HG03521 (cell line): ENCODE data around the gene ENOX2.
A peak's percentile ranks its signal among the peaks of the same experiment; 100 is the strongest.

Source experiments
- ATAC-seq: cut with Tn5 transposase; IDR thresholded peaks from one replicate; pipeline ENCODE4 v1.9.1; 2021; ENCODE audit warnings: mild to moderate bottlenecking, moderate library complexity; ENCODE audit not compliant: unreplicated experiment

The ENOX2 gene

DNA sequence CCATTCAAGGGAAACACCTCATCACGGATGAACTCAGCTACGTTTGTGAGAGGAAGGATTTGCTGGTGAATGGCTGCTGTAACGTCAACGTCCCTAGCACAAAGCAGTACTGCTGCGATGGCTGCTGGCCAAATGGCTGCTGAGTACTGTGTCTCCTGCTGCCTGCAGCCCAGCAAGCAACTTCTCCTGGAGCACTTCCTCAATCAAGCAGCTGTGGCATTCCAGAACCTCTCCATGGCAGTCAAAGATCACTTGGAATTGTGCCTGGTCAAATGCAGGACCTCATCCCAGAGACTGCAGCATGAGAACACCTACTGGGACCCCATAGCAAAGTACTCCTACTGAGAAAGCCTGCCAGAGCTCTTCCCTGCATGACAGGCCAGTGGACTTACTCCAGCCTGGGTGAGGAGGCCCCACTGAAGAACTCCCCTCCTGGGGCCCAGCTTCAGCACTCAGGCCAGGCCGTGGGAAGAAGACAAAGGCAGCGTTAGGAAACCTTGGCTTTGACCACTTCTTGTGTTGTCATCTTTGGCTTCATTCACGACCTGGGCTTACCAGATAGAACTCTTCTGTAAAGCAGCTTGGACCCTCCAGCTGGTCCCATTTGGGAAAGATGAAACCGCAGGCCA, 256.9 kb downstream of the ENOX2 start:
- no peak for ATAC-seq

DNA sequence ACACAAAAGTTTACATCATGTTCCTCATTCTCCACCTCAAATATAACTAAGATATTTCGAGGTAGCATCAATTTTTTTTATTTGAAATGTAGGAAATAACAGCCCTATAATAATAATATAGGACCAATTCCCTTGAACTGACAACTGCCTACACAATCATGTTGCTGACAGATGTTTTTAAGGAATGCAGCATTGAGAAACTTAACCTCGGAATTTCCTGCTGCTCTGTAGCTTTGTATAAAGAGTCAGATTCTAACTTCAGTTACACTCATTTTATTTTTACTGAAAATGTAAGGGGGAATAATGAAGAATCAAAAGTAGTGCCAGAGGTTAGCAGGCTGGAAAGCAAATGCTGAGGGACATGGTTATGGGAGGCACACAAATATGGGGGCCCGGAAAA, 265.4 kb downstream of the ENOX2 start:
- ATAC-seq: no peak

DNA sequence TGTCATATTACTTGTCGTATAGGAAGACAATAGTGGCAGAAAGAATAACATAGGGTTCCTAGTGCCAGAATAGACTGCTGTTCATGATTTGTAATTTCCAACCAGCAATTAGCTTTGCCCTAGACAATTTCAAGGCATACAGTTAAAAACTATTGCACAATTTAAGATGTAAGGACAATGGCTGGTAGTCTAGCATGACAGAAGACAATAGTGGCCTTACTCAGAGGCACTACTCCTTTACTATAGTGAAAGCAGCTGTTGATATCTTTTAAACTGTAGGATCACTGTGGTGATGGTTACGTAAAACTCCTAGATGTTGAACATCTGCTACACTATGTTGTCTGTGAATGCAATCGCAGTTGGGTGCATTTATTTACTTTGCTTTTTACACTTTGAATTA, 266.7 kb downstream of the ENOX2 start:
- no peak for ATAC-seq

DNA sequence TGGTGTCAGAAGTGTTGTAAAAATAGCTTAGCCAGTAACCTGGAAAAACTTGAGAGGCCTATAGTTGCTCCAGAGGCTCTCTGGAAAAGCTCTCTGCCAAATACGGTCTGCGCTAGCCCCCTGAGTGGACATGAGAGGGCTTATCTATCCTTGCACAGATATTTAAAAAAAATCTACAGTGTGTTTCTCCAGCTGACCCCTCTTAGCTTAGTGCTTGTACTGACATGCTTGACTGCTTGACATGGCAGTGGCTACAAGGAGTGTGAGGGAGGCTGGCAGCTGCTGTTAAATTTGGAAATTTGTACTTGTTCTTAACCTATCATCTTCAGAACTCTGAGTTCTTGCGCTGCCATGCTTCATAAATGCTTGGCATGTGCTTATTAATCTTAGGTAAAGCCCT, 272.0 kb downstream of the ENOX2 start:
- no peak for ATAC-seq

DNA sequence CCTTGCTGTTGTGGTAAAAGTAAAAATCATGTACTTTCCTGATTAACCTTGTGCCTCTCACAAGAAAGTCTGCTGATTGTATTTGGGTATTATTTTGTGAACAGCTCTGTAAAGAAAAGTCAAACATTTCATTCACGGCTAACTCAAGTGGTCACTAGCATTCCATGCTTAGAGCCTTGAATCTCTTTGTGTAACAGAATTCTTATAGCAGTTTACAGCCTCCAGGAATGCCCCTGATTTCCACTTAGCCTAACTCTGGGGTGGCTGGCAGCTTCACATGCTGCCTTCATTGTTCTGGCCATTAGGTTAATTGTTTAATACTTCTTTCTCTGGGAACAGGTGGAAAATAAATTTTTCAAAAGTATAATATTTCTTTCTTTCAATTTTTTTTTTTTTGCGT, 274.5 kb downstream of the ENOX2 start:
- no peak for ATAC-seq

DNA sequence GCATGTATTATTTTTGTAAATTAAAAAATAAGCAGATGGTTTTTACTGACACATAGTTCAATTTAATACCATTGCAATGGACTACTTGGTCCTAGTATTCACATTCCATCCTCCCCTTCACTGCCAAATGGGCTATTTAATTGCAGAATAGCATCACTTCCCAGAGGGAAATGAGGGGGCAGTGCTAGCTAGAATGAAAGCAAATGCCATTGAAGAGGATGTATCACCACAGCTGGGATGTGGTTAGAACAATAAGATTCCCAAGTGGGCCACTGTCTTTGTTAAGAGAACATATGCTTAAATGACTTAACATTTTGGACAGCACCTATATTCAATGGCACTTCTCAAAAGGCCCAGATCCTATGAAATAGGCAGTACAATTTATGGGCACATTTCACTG, 276.5 kb downstream of the ENOX2 start:
- no peak for ATAC-seq

DNA sequence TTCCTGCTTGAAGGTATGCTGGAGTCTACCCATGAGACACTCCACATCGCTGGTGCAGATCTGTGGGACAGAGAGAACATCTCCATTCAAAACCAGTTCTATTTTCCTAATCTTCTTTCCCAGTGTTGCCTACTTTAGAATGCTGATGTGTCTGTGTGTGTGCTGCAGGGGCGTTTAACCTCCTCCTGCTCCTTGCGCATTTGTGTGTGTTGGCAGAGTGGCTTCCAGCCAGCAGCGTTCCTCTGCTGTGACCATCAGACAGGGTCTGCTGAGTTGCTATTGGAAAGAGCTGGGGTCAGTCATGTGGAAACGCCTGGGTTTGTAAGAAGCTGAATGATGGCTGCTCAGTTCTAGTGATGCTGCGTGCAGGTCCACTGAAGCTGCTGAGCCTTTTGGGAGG, 277.6 kb downstream of the ENOX2 start:
- ATAC-seq: no peak

DNA sequence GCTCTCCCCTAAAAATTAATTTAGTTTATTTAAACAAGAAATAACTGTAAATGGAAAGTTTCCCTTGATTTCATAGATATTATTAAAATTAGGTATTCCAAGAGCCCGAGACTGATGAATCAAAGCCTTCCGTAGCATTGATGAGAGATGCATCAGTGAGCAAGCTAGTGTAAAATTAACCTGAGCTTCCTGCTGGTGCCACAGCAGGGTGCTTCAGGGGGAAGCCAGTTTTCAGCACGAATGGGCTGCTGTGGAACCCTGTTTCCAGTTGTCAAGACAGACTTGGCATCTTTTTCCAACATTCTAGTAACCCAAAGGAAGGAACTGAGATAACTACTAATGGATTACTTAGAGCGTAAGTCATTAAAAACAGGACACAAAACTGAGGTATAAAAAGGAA, 279.5 kb downstream of the ENOX2 start:
- ATAC-seq: no peak

DNA sequence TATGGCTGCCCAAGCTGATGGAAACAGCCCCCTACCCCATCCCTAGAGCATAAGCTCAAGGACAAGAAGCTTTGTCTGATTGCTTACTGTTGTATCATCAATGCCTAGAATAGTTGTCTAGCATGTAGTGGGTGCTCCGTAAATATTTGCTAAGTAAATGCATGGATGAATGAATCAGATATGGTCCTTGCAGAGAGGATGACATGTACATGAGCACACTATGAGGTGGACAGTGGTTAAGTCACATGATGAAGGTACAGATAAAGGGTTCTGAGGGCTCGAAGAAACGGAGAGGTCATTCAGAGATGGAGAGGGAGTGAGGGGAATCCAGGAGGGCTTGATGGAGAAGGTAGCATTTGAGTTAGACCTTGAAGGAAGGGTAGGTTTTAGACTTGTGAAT, 287.1 kb downstream of the ENOX2 start:
- ATAC-seq: no peak

DNA sequence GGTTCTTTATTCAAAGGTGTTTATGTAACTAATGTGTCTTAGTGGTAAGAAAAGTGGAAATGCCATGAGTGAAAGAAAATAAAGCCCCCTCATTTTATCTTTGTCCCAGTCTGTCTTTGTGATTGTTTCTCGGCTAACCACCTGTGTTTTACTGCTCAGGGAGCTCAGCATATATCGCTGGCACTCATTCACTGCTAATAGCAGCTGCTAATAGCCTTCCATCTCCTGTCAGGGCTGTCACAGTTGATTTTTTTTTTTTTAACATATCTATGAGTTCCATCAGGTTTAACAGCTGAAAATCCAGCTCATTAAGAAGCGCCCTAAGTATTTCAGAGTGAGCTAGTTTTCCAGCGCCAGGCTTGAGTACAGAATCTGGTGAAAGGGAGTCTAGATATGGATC, 295.6 kb downstream of the ENOX2 start:
- ATAC-seq: no peak

DNA sequence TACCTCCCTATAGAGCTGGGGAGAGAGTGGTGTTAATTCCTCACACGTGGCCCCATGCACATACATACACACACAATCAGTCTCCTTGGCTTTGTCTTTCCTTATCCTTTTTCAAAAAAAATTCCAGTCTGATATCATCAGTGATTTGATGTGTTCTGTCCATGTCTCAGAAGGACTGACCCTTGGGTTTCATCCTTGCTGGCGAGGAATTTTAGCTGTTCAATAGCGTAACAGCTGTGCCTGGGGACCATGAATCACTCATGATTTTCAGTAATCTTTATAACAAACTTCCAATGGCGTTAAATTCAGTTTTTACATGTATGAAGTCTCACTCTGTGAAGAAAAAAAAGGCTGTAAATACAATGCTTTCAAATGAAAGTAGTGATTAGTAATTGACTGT, 296.6 kb downstream of the ENOX2 start:
- ATAC-seq: no peak

DNA sequence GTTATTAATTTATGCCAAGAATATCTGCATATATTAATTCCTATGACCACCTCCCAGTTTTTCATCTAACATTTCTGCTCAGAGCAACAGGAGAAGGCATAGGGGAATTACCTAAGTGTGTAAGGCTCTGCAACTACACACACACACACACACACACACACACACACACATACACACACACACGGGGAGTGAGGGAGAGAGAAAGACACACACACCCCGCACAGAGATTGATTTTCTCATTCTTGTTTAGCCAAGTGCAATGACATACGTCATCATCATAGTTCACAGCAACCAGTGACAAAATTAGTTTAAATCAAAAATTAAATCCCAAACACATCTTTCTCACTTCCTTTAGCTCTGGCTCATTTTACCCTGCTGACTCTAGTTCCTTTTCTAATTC, 298.1 kb downstream of the ENOX2 start:
- ATAC-seq: no peak

DNA sequence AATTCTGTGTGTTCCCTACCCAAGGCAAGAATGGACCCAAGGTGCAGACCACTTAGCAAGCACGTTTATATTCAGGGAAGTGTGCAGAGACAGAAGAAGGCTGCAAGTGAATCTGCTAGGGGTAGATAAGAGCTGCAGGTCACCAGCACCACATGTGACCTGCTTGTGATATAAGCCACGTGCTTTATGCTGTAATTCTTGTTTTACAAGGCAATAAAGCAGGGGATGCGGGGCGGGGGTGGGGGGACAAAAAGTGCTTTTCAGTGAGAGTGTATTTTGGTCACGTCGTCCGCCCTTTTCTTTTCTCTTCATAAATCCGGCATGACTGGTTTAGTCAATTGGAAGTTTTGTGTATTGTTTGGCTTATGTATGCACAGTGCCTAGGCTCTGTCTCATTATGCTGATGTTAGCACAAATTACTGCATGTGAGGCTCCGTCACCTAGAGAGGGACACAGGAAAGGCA, 308.5 kb downstream of the ENOX2 start:
- no peak for ATAC-seq

DNA sequence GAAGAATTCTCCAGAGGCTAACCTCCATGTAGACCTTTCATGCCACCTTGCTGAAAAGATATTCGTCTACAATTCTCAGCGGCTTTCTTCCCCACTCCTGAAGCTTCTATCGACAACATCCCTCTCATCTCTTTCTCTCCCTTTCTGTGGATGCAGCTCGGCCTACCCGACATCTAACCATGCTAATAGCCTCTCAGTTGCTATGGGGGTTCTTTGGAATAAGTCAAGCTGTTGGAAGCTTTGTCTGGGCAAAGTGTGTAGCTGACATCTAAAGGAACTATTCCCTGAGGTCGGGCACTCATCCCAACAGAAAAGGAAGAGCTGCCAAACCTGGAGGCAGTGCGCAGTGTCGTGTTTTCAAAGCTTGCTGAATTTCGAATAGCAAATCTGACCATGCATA, 309.1 kb downstream of the ENOX2 start:
- no peak for ATAC-seq

DNA sequence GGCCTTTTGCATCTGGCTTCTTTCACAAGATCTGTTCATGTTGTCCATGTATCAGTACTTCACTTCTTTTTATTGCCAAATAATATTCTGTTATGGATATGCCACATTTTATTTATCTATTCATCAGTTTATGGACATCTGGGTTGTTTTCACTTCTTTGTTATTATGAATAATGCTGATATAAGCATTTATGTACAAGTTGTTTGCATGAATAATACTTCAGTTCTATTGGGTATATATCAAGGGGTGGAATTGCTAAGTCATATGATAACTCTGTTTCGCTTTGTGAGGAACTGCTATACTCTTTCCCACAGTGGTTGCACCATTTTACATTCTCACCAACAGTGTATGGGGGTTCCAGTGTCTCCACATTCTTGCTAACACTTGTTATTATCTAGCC, 310.8 kb downstream of the ENOX2 start:
- no peak for ATAC-seq

DNA sequence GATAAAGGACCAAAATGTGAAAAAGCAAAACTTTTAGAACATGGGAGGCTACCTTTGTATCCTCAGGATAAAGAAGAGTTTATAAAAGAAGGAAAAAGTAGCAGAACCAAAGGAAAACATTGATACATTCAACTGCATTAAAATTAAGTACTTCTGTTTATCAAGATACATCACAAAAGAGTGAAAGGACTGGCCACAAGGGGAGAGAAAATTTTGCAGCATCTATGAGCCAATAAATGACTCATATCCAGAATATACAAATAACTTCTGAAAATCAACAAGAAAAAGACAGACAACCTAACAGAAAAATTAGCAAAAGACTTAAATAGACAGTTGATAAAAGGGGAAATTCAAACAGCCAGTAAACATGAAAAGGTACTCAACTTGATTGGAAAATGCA, 324.1 kb downstream of the ENOX2 start:
- no peak for ATAC-seq

DNA sequence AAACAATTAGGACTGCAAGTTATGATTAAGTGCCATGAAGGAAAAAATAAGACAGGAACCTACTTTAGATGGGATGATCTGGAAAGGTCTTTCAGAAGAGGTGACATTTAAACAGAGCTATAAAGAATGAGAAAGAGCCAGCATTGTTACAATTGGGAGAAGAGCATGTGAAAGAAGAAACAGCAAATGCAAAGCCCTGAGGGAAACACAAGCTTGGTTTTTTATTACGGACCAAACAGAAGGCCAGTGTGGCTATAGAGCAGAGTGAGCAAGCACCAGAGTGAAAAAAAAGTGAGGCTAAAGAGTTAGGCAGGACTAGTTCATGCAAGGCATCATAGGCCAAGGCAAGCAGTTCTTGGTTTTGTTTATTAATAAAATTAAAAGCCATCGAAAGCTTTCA, 325.6 kb downstream of the ENOX2 start:
- no peak for ATAC-seq

DNA sequence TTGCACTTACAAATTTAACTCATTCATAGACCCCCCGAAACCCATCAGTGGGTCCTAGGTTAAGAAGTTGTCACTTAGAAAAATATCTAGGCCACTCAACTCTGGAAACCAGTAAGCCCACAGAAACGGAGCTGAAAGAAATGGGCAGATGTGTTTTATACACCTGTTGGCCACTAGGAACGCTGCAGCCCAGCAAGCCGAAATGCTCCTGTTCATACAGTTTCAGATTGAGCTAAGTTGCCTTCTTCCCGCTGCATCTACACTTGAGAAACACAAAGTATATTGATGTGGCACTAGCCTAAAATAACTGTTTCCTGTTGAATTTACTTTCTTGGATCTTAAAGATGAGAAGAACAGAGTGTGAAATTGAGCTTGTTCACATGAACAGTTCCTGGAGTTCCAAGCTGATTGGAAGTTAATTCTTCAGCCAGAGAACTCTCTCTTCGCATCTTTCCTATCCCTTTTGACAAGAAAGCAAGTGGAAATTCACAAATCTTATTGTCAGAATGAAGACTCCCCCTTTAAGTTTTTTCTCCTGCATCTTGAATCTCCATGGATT, 327.1 kb downstream of the ENOX2 start:
- peak; percentile 86 for ATAC-seq
